22Rv1 (cell line): ENCODE measurements around the gene PKHD1.
"Not testable (repeated sequence)": the region's sequence is repeated elsewhere in the genome, so short reads cannot be mapped to it uniquely, and the experiment has no call there.

Experiments
- H3K27ac ChIP-seq: fragments of 450-650 bp; 2 replicates; pipeline ENCODE4 v1.5.1; 2017
- ZFX ChIP-seq: fragments of 450-650 bp; IDR thresholded peaks from 2 replicates; pipeline ENCODE4 v1.6.1; 2017; ENCODE audit warnings: antibody characterized with exemption, borderline replicate concordance
- TF ChIP-seq, protein P1 (sequence below): fragments of 450-650 bp; IDR thresholded peaks from 2 replicates; pipeline ENCODE4 v1.5.1; 2017; ENCODE audit warnings: mild to moderate bottlenecking

PKHD1 gene

DNA sequence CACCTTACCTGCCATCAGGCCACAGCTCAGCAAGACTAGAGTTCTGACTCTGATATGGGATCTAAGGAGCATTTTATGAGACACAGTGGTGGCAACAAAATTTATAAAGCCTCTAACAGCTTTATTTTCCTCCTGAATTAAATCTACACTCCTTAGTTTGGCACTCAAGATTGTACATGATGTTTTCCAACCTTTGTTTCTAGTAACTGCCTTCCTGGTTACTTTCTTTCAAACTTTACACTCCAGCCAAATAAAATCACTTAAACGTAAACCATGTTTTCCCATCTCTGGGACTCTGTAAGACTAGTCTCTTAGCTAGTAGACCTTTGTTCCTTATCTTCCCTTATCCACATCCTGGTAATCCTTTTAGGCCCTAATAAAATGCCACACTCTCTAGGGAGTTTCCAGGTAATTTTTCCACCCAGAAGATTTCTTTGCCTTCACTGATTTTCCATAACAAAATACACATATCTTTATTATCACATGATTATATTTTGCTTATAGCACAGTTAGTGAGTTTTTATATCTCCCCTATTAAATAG lies 92.1 kb downstream of the PKHD1 start:
- TF ChIP-seq, protein P1, sequence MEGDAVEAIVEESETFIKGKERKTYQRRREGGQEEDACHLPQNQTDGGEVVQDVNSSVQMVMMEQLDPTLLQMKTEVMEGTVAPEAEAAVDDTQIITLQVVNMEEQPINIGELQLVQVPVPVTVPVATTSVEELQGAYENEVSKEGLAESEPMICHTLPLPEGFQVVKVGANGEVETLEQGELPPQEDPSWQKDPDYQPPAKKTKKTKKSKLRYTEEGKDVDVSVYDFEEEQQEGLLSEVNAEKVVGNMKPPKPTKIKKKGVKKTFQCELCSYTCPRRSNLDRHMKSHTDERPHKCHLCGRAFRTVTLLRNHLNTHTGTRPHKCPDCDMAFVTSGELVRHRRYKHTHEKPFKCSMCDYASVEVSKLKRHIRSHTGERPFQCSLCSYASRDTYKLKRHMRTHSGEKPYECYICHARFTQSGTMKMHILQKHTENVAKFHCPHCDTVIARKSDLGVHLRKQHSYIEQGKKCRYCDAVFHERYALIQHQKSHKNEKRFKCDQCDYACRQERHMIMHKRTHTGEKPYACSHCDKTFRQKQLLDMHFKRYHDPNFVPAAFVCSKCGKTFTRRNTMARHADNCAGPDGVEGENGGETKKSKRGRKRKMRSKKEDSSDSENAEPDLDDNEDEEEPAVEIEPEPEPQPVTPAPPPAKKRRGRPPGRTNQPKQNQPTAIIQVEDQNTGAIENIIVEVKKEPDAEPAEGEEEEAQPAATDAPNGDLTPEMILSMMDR: no peak
- no peak for TF ChIP-seq ZFX
- H3K27ac ChIP-seq: no peak overlapping the region

DNA sequence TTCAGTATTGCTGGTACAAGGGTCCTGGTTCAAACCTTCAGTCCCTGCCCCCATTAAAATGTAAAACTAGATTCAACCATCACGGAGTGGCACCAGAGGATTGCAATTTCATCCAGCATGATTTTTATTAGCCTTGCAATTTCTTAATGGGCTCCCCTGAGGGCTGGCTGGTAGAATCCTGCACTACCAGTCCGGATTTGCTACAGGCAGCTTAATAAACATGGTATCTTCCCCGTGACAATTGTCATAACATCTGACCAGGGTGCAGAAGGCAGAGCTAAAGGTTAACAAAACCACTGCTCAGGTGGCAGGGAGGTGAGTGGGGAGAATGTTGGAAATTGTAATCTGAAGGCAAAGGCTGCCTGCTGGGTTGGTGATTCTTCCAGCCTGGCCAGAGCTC lies 94.5 kb downstream of the PKHD1 start:
- no peak overlapping the region for H3K27ac ChIP-seq
- TF ChIP-seq ZFX: no peak
- TF ChIP-seq, protein P1: no peak

- TF ChIP-seq, protein P1: no peak
- TF ChIP-seq ZFX: no peak
Observed at GRCh38 chr6:51989789-51990188, 97.6 kb downstream of the PKHD1 start.

GRCh38 chr6:51986864-51987263 lies 100.5 kb downstream of the PKHD1 start:
- H3K27ac ChIP-seq: no peak overlapping the region
- TF ChIP-seq, protein P1: no peak
- TF ChIP-seq ZFX: no peak

More at GRCh38 chr6:51989789-51990188, 97.6 kb downstream of the PKHD1 start:
- H3K27ac ChIP-seq: no peak overlapping the region

GRCh38 chr6:51983564-51983963 lies 103.8 kb downstream of the PKHD1 start:
- no peak overlapping the region for H3K27ac ChIP-seq
- TF ChIP-seq, protein P1: no peak
- no peak for TF ChIP-seq ZFX

GRCh38 chr6:51982695-51983094 lies 104.7 kb downstream of the PKHD1 start:
- not testable (repeated sequence) for H3K27ac ChIP-seq

GRCh38 chr6:51976374-51976773 lies 111.0 kb downstream of the PKHD1 start:
- no peak for TF ChIP-seq ZFX
- TF ChIP-seq, protein P1: no peak

DNA sequence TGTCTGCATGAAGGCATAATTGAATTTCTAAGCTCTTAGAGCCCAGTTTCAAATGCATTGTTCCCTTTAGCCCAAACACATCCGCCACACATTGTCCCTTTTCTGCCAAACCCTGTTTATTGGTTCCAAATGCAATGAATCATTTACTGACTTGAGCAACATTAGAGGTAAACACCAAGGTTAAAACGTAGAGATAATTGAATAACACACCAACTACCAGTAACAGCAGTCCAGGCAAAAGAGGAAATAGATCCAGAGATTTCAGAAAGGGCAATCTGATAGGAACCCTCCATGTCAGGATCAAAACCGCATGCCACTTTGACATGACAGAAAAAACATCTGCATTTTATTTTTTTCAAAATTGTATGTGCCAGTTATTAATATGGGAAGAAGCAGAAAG lies 114.8 kb downstream of the PKHD1 start:
- TF ChIP-seq ZFX: no peak
- TF ChIP-seq, protein P1: no peak
- H3K27ac ChIP-seq: no peak overlapping the region

More at GRCh38 chr6:51976374-51976773, 111.0 kb downstream of the PKHD1 start:
- H3K27ac ChIP-seq: no peak overlapping the region
